ENCODE data around the gene BMP6.

GRCh38 chr6:7813193-7813592 is 87.3 kb downstream of the BMP6 start:
- TF ChIP-seq POLR2A (IDR thresholded peaks at IDR 0.05) (no peak), CTCF (IDR thresholded peaks at IDR 0.05) (no peak), EP300 (IDR thresholded peaks at IDR 0.05) (no peak)

Data from ovary (tissue), 3 donors.